Neural cell (in vitro differentiated cells): Measurements from ENCODE around the gene IBA57. TPM values are rescaled to one million over a fixed set of nuclear protein-coding genes. Genes with fewer than 3 reads are reported as not detected.

ENCODE experiments used
- H2AFZ ChIP-seq: fragments of 200-600, 300-800 bp; sonication (generic), shearing (Covaris generic); 2 replicates; pipeline ENCODE4 v1.6.0; 2014; ENCODE audit warnings: low read depth, mild to moderate bottlenecking, antibody characterized with exemption, low read length, moderate library complexity
- H3F3A ChIP-seq: fragments of 200-600 bp; shearing (Covaris generic); 2 replicates; pipeline ENCODE4 v1.6.1; 2016; ENCODE audit warnings: mild to moderate bottlenecking, moderate library complexity, mixed read lengths, antibody characterized with exemption, low read length; ENCODE audit not compliant: insufficient read depth, poor library complexity, severe bottlenecking
- H3K27ac ChIP-seq: fragments of 200-600, 300-800 bp; sonication (generic), shearing (Covaris generic); 2 replicates; pipeline ENCODE4 v1.5.1; 2014; ENCODE audit warnings: mild to moderate bottlenecking, low read length, moderate library complexity
- H3K27me3 ChIP-seq: fragments of 300-800, 200-600 bp; sonication (generic), shearing (Covaris generic); 2 replicates; pipeline ENCODE4 v1.6.0; 2014; ENCODE audit warnings: mild to moderate bottlenecking, low read depth, low read length, moderate library complexity; ENCODE audit not compliant: insufficient read depth
- H3K36me3 ChIP-seq: fragments of 300-800, 200-600 bp; sonication (generic), shearing (Covaris generic); 2 replicates; pipeline ENCODE4 v1.5.1; 2014; ENCODE audit warnings: mild to moderate bottlenecking, antibody characterized with exemption, low read length, moderate library complexity; ENCODE audit not compliant: insufficient read depth
- H3K4me2 ChIP-seq: fragments of 300-800, 200-600 bp; sonication (generic), shearing (Covaris generic); 2 replicates; pipeline ENCODE4 v1.6.0; 2014; ENCODE audit warnings: mild to moderate bottlenecking, low read length
- H3K4me3 ChIP-seq: fragments of 300-800, 200-600 bp; sonication (generic), shearing (Covaris generic); 2 replicates; pipeline ENCODE4 v1.5.1; 2014; ENCODE audit warnings: mild to moderate bottlenecking, low read length, moderate library complexity
- H3K79me2 ChIP-seq: fragments of 200-600 bp; shearing (Covaris generic); replicated peaks from 2 replicates; pipeline ENCODE4 v1.6.0; 2014; ENCODE audit warnings: mild to moderate bottlenecking, low read length, moderate library complexity; ENCODE audit not compliant: insufficient read depth
- H3K9ac ChIP-seq: fragments of 300-800, 200-600 bp; sonication (generic), shearing (Covaris generic); 2 replicates; pipeline ENCODE4 v1.6.1; 2016; ENCODE audit warnings: mild to moderate bottlenecking, low read length, mixed read lengths
- H3K9me2 ChIP-seq: fragments of 200-600 bp; shearing (Covaris generic); 2 replicates; pipeline ENCODE4 v1.6.1; 2016; ENCODE audit warnings: mild to moderate bottlenecking, low read length, mixed read lengths; ENCODE audit not compliant: insufficient read depth
- H3K9me3 ChIP-seq: fragments of 200-600, 300-800 bp; sonication (generic), shearing (Covaris generic); 2 replicates; pipeline ENCODE4 v1.6.1; 2016; ENCODE audit warnings: mild to moderate bottlenecking, mixed run types, low read length, moderate library complexity, mixed read lengths
- H4K20me1 ChIP-seq: fragments of 200-600 bp; shearing (Covaris generic); 2 replicates; pipeline ENCODE4 v1.6.1; 2016; ENCODE audit warnings: mild to moderate bottlenecking, mixed run types; ENCODE audit not compliant: insufficient read depth
- EP300 ChIP-seq: fragments of 450-650 bp; conservative IDR thresholded peaks from 2 replicates; pipeline ENCODE4 v1.6.1; 2014; ENCODE audit warnings: antibody characterized with exemption, mild to moderate bottlenecking, moderate library complexity; ENCODE audit not compliant: poor library complexity, severe bottlenecking
- EZH2 ChIP-seq: fragments of 200-600, 300-800 bp; shearing (Covaris generic), sonication (generic); IDR thresholded peaks from 2 replicates; pipeline ENCODE4 v1.6.1; 2014; ENCODE audit warnings: antibody characterized with exemption, low read length, borderline replicate concordance, mild to moderate bottlenecking; ENCODE audit not compliant: insufficient read depth, poor library complexity, severe bottlenecking
- MXI1 ChIP-seq: fragments of 450-650 bp; conservative IDR thresholded peaks from 2 replicates; pipeline ENCODE4 v1.6.1; 2014; ENCODE audit warnings: antibody characterized with exemption, mild to moderate bottlenecking; ENCODE audit not compliant: poor library complexity, severe bottlenecking
- POLR2AphosphoS5 ChIP-seq: IDR thresholded peaks from 2 replicates; pipeline ENCODE4 v1.6.1; 2012
- RAD21 ChIP-seq: fragments of 450-650 bp; conservative IDR thresholded peaks from 2 replicates; pipeline ENCODE4 v1.6.1; 2014; ENCODE audit warnings: antibody characterized with exemption, mild to moderate bottlenecking, moderate library complexity
- SMC3 ChIP-seq: fragments of 450-650 bp; conservative IDR thresholded peaks from 2 replicates; pipeline ENCODE4 v1.6.1; 2014; ENCODE audit warnings: antibody characterized with exemption, mild to moderate bottlenecking, moderate library complexity; ENCODE audit not compliant: poor library complexity
- TAF1 ChIP-seq: IDR thresholded peaks from 2 replicates; pipeline ENCODE4 v1.6.1; 2012; ENCODE audit warnings: low read depth
- polyA plus RNA-seq: library from polyadenylated mRNA; depleted of rRNA; stranded (reverse); fragments of >200 nt; gene quantifications from 2 replicates; pipeline ENCODE4 v1.2.3, GENCODE V29; 2014
- TF ChIP-seq, protein P1 (sequence below): fragments of 450-650 bp; IDR thresholded peaks from 2 replicates; pipeline ENCODE4 v1.5.1; 2014; ENCODE audit warnings: antibody characterized with exemption, mild to moderate bottlenecking, moderate library complexity; ENCODE audit not compliant: poor library complexity, severe bottlenecking
- TF ChIP-seq, protein P2 (sequence below): IDR thresholded peaks from 2 replicates; pipeline ENCODE4 v1.6.1; 2012; ENCODE audit warnings: borderline replicate concordance

Gene IBA57
- polyA plus RNA-seq, 1 donor from 2014 or later: 5.5 TPM

DNA sequence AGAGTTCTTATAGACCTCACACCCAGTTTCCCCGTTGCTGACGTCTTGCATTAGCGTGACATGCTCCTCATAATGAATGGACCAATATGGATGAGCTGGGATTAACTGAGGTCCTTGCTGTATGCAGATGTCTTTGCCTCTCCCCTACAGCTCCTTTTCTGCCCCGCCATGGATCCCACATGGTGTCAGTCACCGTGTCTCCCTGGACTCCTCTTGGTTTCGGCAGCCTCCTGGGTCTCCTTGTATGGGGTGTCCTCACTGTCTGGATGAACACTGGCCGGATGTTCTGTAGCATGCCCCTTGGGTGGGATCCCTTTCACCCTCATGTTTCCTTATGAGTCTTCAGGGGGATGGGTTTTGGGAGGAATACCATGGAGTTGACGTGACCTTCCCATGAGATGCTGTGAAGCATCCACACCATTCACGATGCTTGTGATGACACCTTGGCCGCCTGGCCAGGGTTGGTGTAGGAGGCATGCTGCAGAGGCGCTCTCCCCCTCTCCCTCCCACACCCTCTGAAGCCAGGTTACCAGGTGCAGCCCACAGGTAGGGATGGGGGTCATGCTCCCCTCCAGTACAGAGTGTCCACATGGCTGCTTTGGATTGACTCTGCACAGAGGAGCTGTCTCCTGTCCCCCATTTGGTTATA, 11.5 kb upstream of the IBA57 start:
- Histone ChIP-seq H3K27ac (no peak overlapping the region), H3K9ac (no peak overlapping the region), H3F3A (no peaks in the 10 kb centered on the region), H3K79me2 (no peaks in the 10 kb centered on the region), H2AFZ (no peak overlapping the region), H3K4me3 (no peak overlapping the region), H3K4me2 (no peak overlapping the region), H4K20me1 (no peaks in the 10 kb centered on the region), H3K9me2 (no peaks in the 10 kb centered on the region), H3K27me3 (no peaks in the 10 kb centered on the region), H3K36me3 (no peaks in the 10 kb centered on the region), H3K9me3 (no peaks in the 10 kb centered on the region)
- no peak for TF ChIP-seq MXI1
- TF ChIP-seq SMC3: no peak

DNA sequence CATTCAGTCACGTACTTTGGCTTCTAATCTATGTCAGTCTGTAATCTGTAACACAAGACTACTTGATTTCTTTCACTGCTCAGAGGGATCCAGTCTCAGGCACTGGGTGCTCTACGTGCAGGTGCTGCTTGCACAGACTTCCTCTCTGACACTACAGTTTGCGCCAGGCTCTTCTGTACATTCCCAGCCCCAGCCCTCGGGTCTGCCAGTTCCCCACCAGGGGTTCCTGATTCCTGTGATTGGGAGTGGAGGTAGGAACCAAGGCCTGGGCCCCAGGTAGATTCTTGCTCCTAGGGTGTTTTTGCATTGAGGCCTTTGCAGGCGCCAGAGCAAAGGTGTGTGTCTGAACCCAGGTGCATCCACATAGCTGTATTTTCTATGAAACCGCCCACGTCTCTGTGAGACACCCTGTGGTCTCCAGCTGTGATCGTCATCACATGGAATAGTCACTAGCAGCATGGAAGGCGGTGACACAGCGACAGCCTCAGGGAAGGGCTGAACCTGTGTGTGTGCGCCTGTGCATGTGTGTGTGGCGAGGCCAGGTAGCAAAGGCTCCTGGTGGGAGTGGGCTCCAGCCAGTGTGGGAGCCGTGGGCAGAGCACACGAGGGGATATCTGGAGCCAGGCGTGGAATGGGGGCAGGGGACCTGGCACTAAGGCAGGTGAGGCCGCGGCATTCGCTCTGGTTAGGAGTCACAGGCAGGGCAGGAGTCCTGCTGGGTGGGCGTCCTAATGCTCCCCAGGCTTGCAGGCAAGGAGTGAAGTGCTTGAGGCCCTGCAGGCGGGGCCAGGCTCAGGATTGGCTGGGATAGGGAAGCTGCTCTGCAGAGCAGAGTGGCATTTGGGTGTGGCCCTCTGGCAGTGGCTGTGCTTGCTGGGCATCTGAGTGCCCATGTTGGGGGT, 10.7 kb upstream of the IBA57 start:
- no peaks in the 10 kb centered on the region for H3K9me2 ChIP-seq
- H3K79me2 ChIP-seq: no peaks in the 10 kb centered on the region
- H3K27me3 ChIP-seq: no peaks in the 10 kb centered on the region
- H3K27ac ChIP-seq: no peak overlapping the region
- H4K20me1 ChIP-seq: no peaks in the 10 kb centered on the region
- H3K9ac ChIP-seq: peak overlapping the region; percentile 5
- H2AFZ ChIP-seq: no peak overlapping the region
- H3K4me3 ChIP-seq: no peak overlapping the region
- H3K9me3 ChIP-seq: no peaks in the 10 kb centered on the region
- no peak overlapping the region for H3K4me2 ChIP-seq
- H3F3A ChIP-seq: no peaks in the 10 kb centered on the region
- no peaks in the 10 kb centered on the region for H3K36me3 ChIP-seq
- TF ChIP-seq TAF1 (no peak), EP300 (no peak), POLR2AphosphoS5 (no peak), RAD21 (no peak), EZH2 (no peak)
- TF ChIP-seq, protein P1, sequence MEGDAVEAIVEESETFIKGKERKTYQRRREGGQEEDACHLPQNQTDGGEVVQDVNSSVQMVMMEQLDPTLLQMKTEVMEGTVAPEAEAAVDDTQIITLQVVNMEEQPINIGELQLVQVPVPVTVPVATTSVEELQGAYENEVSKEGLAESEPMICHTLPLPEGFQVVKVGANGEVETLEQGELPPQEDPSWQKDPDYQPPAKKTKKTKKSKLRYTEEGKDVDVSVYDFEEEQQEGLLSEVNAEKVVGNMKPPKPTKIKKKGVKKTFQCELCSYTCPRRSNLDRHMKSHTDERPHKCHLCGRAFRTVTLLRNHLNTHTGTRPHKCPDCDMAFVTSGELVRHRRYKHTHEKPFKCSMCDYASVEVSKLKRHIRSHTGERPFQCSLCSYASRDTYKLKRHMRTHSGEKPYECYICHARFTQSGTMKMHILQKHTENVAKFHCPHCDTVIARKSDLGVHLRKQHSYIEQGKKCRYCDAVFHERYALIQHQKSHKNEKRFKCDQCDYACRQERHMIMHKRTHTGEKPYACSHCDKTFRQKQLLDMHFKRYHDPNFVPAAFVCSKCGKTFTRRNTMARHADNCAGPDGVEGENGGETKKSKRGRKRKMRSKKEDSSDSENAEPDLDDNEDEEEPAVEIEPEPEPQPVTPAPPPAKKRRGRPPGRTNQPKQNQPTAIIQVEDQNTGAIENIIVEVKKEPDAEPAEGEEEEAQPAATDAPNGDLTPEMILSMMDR: no peak
- TF ChIP-seq, protein P2, sequence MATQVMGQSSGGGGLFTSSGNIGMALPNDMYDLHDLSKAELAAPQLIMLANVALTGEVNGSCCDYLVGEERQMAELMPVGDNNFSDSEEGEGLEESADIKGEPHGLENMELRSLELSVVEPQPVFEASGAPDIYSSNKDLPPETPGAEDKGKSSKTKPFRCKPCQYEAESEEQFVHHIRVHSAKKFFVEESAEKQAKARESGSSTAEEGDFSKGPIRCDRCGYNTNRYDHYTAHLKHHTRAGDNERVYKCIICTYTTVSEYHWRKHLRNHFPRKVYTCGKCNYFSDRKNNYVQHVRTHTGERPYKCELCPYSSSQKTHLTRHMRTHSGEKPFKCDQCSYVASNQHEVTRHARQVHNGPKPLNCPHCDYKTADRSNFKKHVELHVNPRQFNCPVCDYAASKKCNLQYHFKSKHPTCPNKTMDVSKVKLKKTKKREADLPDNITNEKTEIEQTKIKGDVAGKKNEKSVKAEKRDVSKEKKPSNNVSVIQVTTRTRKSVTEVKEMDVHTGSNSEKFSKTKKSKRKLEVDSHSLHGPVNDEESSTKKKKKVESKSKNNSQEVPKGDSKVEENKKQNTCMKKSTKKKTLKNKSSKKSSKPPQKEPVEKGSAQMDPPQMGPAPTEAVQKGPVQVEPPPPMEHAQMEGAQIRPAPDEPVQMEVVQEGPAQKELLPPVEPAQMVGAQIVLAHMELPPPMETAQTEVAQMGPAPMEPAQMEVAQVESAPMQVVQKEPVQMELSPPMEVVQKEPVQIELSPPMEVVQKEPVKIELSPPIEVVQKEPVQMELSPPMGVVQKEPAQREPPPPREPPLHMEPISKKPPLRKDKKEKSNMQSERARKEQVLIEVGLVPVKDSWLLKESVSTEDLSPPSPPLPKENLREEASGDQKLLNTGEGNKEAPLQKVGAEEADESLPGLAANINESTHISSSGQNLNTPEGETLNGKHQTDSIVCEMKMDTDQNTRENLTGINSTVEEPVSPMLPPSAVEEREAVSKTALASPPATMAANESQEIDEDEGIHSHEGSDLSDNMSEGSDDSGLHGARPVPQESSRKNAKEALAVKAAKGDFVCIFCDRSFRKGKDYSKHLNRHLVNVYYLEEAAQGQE: no peak
